Smooth muscle cell (in vitro differentiated cells): ENCODE results near the gene URAD. TPM values are rescaled to one million over a fixed set of nuclear protein-coding genes. Genes with fewer than 3 reads are reported as not detected.
"Not testable (repeated sequence)": the region's sequence is repeated elsewhere in the genome, so short reads cannot be mapped to it uniquely, and the experiment has no call there.

Experiments
- DNase-seq: peaks from one replicate; lab custom pipeline; 2025; ENCODE audit not compliant: unreplicated experiment; lab: John Stamatoyannopoulos, UW
- H2AFZ ChIP-seq: fragments of 200-600 bp; sonication (generic); 2 replicates; pipeline ENCODE4 v1.6.0; 2016; ENCODE audit warnings: antibody characterized with exemption, low read depth, mild to moderate bottlenecking
- H3F3A ChIP-seq: fragments of 200-600 bp; sonication (generic); 2 replicates; pipeline ENCODE4 v1.6.0; 2017; ENCODE audit warnings: antibody characterized with exemption, low read depth
- H3K27ac ChIP-seq: fragments of 200-600 bp; sonication (generic); 2 replicates; pipeline ENCODE4 v1.5.1; 2016; ENCODE audit warnings: low read depth, mild to moderate bottlenecking
- H3K27me3 ChIP-seq: fragments of 200-600 bp; sonication (generic); 2 replicates; pipeline ENCODE4 v1.6.1; 2016; ENCODE audit warnings: low read depth, mild to moderate bottlenecking
- H3K36me3 ChIP-seq: fragments of 200-600 bp; sonication (generic); 2 replicates; pipeline ENCODE4 v1.5.1; 2016; ENCODE audit warnings: low read depth
- H3K4me1 ChIP-seq: fragments of 200-600 bp; sonication (generic); 2 replicates; pipeline ENCODE4 v1.5.1; 2016; ENCODE audit warnings: low read depth
- H3K4me2 ChIP-seq: fragments of 200-600 bp; sonication (generic); 2 replicates; pipeline ENCODE4 v1.6.0; 2016; ENCODE audit warnings: mild to moderate bottlenecking
- H3K4me3 ChIP-seq: fragments of 200-600 bp; sonication (generic); 2 replicates; pipeline ENCODE4 v1.5.1; 2016; ENCODE audit warnings: mild to moderate bottlenecking
- H3K79me2 ChIP-seq: fragments of 200-600 bp; sonication (generic); 2 replicates; pipeline ENCODE4 v1.6.0; 2016; ENCODE audit warnings: low read depth, mild to moderate bottlenecking
- H3K9ac ChIP-seq: fragments of 200-600 bp; sonication (generic); 2 replicates; pipeline ENCODE4 v1.6.0; 2016; ENCODE audit warnings: low read depth
- H3K9me3 ChIP-seq: fragments of 200-600 bp; sonication (generic); replicated peaks from 2 replicates; pipeline ENCODE4 v1.5.1; 2016; ENCODE audit warnings: low read depth
- H4K20me1 ChIP-seq: fragments of 200-600 bp; sonication (generic); 2 replicates; pipeline ENCODE4 v1.6.0; 2016; ENCODE audit warnings: low read depth
- WGBS: methylation state at CpG from one replicate; pipeline ENCODE4 v1.1.7; 2016; ENCODE audit warnings: low lambda C conversion rate; 5-methylcytosine and 5-hydroxymethylcytosine counted together
- polyA plus RNA-seq: library from polyadenylated mRNA; unstranded; fragments of >200 nt; fragmentation: Nextera tagmentation; extraction: Ambion mirVana; gene quantifications from 2 replicates; pipeline ENCODE4 v1.2.1, GENCODE V29; 2016
- total RNA-seq: library from RNA; depleted of rRNA; stranded (reverse); fragments of >200 nt; gene quantifications from 2 replicates; pipeline ENCODE4 v1.2.3, GENCODE V29; 2014
- TF ChIP-seq, protein P1 (sequence below): fragments of 200-600 bp; sonication (generic); IDR thresholded peaks from 2 replicates; pipeline ENCODE4 v1.5.1; 2017; ENCODE audit warnings: borderline replicate concordance, mild to moderate bottlenecking, antibody characterized with exemption; ENCODE audit not compliant: insufficient read depth, poor library complexity, severe bottlenecking

The URAD gene
- total and polyA plus RNA-seq, 2 experiments from 2014 or later = not detected

DNA sequence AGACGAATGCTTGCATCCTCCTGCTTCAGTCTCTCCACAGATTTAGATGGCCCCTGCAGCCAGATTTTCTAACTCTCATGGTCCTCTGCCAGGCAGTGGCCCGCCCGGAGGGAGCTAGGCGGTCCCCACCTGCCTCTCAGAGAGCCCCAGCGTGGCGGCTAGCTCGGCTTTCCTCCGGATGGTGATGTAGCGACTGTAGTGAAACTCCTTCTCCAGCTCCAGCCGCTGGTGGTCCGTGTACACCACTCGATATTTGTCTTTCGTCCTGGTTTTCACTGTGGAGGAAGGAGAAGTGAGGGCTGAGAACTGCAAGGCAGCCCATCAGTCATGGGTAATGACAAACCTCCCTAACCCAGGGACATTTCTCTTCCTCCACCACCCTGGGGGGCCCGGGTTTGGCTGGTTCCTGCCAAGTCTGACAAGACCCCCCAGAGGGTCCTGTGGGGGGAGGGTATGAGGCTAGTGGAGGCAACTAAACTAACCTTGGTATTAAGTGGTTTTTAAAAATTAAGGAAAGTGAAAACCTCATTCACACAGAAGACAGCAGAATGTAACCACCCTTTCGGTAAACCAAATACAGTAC is 23.7 kb downstream of the URAD start:
- no peaks in the 10 kb centered on the region for H3K9me3 ChIP-seq
- DNase-seq = no peak
- no peak overlapping the region for H3K9ac ChIP-seq
- H2AFZ ChIP-seq = no peak overlapping the region
- H3K79me2 ChIP-seq = no peaks in the 10 kb centered on the region
- peak overlapping the region; percentile 43 for H3K4me3 ChIP-seq
- TF ChIP-seq, protein P1, sequence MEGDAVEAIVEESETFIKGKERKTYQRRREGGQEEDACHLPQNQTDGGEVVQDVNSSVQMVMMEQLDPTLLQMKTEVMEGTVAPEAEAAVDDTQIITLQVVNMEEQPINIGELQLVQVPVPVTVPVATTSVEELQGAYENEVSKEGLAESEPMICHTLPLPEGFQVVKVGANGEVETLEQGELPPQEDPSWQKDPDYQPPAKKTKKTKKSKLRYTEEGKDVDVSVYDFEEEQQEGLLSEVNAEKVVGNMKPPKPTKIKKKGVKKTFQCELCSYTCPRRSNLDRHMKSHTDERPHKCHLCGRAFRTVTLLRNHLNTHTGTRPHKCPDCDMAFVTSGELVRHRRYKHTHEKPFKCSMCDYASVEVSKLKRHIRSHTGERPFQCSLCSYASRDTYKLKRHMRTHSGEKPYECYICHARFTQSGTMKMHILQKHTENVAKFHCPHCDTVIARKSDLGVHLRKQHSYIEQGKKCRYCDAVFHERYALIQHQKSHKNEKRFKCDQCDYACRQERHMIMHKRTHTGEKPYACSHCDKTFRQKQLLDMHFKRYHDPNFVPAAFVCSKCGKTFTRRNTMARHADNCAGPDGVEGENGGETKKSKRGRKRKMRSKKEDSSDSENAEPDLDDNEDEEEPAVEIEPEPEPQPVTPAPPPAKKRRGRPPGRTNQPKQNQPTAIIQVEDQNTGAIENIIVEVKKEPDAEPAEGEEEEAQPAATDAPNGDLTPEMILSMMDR = no peak
- no peak overlapping the region for H3K27ac ChIP-seq
- H3K36me3 ChIP-seq = no peaks in the 10 kb centered on the region
- no peaks in the 10 kb centered on the region for H4K20me1 ChIP-seq
- 69% methylated on average over 15 of the region's 15 CpGs for WGBS
- H3K4me2 ChIP-seq = no peak overlapping the region
- peaks cover 36% of the 10 kb centered on the region for H3K4me1 ChIP-seq
- peaks cover 98% of the 10 kb centered on the region for H3K27me3 ChIP-seq
- no peaks in the 10 kb centered on the region for H3F3A ChIP-seq

DNA sequence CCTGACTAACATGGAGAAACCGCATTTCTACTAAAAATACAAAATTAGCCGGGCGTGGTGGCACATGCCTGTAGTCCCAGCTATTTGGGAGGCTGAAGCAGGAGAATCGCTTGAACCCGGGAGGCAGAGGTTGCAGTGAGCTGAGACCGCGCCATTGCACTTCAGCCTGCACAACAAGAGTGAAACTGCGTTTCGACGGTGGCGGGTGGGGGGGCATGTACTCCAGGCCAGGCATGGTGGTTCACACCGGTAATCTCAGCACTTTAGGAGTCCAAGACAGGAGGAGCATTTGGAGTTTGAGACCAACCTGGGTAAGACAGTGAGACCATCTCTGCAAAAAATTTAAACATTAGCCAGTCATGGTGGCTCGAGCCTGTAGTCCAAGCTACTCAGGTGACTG is 24.3 kb downstream of the URAD start:
- H3K4me3 ChIP-seq, H3K9me3 ChIP-seq, H3F3A ChIP-seq, H3K9ac ChIP-seq, H3K27ac ChIP-seq, H3K36me3 ChIP-seq, H4K20me1 ChIP-seq, DNase-seq, H3K79me2 ChIP-seq, H2AFZ ChIP-seq, H3K4me2 ChIP-seq: not testable (repeated sequence)
- 86% methylated on average over 13 of the region's 13 CpGs for WGBS
- Histone ChIP-seq H3K4me1 (peaks cover 34% of the 10 kb centered on the region), H3K27me3 (peaks cover 98% of the 10 kb centered on the region)

DNA sequence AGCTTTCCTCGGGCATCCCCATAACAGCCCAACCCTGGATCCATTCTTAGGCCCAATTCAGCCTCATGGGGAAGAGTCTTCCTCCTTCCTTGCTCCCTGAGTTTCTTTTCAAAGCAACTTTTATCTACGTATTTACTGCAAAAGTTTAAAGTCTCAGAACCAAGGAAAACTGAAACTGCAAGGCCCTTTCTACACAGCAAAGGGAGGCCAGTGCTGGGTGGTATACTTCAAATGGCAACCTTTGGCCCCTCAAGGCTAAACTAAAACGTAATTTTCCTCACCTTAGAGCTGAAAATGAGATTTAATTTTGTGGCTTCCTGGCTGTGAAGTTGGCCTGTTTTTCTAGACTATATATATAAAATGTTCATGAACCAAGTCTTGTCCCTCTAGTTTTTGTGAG is 25.0 kb downstream of the URAD start:
- Histone ChIP-seq H3K27me3 (peaks cover 98% of the 10 kb centered on the region), H3F3A (no peaks in the 10 kb centered on the region), H3K4me1 (peaks cover 28% of the 10 kb centered on the region), H4K20me1 (no peaks in the 10 kb centered on the region), H3K9ac (no peak overlapping the region), H3K36me3 (no peaks in the 10 kb centered on the region), H3K9me3 (no peaks in the 10 kb centered on the region), H3K27ac (no peak overlapping the region), H2AFZ (no peak overlapping the region), H3K4me2 (no peak overlapping the region), H3K79me2 (no peaks in the 10 kb centered on the region), H3K4me3 (no peak overlapping the region)
- WGBS = 83% methylated on average over 3 of the region's 3 CpGs
- DNase-seq = no peak
- TF ChIP-seq, protein P1 = no peak

DNA sequence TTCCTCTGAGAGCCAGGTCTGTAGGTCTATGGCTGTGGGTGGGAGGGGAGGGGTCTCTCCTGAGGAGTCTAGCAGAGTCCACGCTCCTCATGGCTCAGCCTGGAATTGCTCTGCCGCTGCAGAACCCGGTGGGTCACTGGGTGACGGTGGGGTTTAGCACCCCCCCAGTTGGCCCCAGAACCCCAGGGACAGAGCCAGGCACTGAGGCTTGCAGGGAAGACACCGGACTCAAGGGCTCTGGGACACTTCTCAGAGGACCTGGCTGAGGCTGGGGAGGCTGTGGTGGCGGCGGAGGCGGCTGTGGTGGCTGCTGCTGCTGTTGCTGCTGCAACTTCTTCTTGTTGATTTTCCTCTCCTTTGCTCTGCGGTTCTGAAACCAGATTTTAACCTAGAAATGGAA is 25.5 kb downstream of the URAD start:
- no peak overlapping the region for H3K4me3 ChIP-seq
- H3K9me3 ChIP-seq = no peaks in the 10 kb centered on the region
- no peak overlapping the region for H3K9ac ChIP-seq
- H3F3A ChIP-seq = no peaks in the 10 kb centered on the region
- TF ChIP-seq, protein P1 = no peak
- peaks cover 98% of the 10 kb centered on the region for H3K27me3 ChIP-seq
- no peak overlapping the region for H3K4me2 ChIP-seq
- H2AFZ ChIP-seq = no peak overlapping the region
- no peaks in the 10 kb centered on the region for H4K20me1 ChIP-seq
- no peaks in the 10 kb centered on the region for H3K36me3 ChIP-seq
- H3K79me2 ChIP-seq = no peaks in the 10 kb centered on the region
- 74% methylated on average over 9 of the region's 9 CpGs for WGBS
- H3K27ac ChIP-seq = no peak overlapping the region
- H3K4me1 ChIP-seq = peaks cover 23% of the 10 kb centered on the region
- no peak for DNase-seq
